Posterior vena cava (tissue), 2 donors: ENCODE data around the gene ARHGEF19. TPM values are rescaled to one million over a fixed set of nuclear protein-coding genes. Genes with fewer than 3 reads are reported as not detected.
"Not testable (repeated sequence)": the region's sequence is repeated elsewhere in the genome, so short reads cannot be mapped to it uniquely, and the experiment has no call there.

ENCODE experiments used
- DNase-seq: peaks from one replicate; pipeline ENCODE4 v3.0.0-alpha.2; 2020; ENCODE audit warnings: low spot score
- intact Hi-C, 2 donors: fragments of 100-400 bp; cut with DNase I; formaldehyde crosslinking; loops; one replicate each; pipeline versions ENCODE4 v1.14.1 to v1.14.2; 2022 to 2023
- total RNA-seq, 2 donors: library from RNA; stranded (reverse); fragmentation: NEBNext Ultra II Directional; extraction: Animal tissue kit (Norgen Biotek cat#: 25700); gene quantifications; one replicate each; pipeline ENCODE4 v1.2.1, GENCODE V29; 2021
- donor health status: DM: yes; HTN: yes; CAD: no.
- donor health status: DM: yes; HTN: yes; CAD: no.

Gene ARHGEF19
- total RNA-seq, 2 donors from 2014 or later = 4.7 to 5.5 TPM

DNA sequence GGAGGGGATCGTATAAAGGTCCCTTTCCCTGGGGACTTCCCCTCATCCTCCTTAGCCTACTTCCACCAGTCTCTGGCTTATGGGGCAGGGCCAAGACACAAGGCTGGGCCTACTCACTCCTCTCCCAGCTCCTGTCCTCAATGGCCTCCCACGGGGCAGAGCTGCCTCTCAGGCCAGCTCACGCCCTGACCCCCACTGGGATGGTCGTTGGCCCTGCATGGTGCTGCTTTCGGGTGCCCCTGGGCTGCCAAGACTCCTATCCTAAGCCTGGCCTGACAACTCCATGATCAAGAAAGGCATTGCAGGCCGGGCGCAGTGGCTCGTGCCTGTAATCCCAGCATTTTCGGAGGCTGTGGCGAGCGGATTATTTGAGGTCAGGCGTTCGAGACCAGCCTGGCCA is 18.3 kb upstream of the ARHGEF19 start:
- intact Hi-C loops = no loop called here
- no peak for DNase-seq

DNA sequence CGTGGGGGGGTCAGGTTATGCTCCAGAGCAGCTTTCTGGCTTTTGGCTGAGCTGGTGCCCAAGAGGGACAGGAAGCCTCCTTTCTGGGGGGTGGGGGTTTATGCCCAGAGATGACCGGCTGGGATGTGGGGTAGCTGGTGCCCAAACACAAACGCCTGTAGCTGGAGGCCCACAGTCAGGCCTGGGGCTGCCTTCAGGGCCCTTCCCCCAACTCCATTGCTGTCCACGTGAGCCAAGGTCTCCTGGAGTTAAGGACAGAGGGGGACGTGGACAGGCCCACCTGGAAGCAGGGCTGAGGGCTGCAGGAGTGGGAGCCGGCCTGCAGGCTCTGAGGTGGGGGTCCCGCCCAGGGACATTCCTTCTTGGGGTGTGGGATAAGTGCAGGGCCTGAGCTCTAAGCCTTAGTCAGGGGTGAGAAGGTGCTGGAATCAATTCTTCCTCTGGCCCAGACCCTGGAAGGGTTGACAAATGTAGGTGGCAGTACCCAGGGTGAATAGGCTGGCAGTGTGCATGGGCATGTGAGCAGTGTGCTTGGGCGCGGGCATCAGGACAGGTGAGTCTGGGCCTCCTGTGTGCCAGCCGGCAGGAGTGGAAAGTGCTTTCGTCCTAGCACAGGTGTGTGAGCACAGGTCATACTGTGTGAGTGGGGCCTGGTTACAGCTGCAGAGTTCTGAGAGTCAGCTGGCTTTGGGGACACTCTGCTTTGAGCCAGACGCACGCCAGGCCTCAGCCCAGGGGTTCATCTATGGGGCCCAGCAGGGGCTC is 17.7 kb upstream of the ARHGEF19 start:
- intact Hi-C loops = no loop called here
- DNase-seq = no peak

DNA sequence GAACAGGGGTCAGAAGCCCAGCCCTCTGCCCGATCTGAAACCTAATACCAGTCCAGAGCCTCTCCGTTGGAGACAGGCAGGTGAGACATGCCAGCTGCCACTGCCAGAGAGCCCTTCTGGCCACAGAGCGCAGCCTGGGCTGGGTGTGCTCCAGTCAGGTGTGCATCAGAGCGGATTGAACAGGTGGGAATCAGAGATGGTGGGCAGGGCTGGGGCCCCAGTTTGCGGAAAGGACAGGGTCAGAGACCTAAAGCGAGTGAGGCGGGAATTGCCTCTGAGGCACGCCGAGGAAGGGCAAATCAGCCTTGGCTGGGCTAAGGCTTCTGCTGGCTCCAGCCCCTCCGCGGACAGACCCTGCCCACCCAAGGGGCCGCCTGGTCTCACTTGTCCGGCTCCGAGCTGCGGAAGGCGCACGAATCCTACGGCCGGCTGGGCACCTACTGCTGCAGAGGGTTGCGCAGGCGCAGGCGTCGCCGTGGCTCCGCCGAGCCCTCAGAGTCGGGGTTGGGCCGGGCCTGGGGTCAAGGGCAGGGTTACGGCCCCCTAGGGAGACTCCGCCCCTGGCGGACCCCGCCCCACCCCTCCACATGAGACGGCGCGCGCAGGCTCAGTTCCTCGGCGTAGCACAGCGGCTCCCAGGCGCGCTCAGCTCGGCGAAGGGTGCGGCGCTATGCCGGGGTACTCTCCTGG is 14.2 kb upstream of the ARHGEF19 start:
- intact Hi-C loops = no loop called here
- DNase-seq = peak; percentile 74

DNA sequence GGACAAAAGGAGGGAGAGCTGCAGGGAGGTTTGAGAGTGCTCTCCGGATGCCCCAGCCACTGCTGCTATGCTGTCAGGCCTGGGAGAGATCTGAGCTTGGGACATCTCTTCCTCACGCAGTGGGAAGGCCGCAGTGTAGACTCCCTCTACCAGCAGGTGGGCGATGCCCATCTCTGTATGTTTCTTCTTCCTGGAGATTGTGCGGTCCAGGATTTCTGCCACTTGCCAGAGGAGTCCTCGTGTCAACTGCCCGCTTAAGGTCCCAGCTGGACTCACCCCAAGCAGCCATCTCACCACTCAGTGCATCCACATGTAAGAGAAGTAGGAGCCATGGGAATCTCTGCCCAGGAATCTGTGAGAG is 13.7 kb upstream of the ARHGEF19 start:
- intact Hi-C loops = no loop called here
- no peak for DNase-seq

DNA sequence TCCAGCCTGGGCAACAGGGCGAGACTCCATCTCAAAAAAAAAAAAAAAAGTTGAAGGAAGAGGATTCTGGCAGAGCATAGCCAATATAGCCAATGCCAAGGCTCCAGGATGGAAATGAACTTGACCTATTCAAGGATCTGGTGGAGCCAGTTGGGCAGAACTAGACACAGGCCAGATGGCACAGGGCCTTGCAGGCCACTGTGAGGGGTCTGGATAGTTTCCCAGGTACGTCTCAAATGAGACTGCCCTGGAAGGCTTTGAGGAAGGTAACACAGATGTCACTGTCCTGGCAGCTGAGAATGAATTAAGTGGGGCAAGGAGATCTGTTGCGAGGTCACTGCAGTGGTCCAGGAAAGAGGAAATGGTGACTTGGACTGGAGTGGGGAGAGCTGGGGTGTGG is 12.0 kb upstream of the ARHGEF19 start:
- intact Hi-C loops = no loop called here

DNA sequence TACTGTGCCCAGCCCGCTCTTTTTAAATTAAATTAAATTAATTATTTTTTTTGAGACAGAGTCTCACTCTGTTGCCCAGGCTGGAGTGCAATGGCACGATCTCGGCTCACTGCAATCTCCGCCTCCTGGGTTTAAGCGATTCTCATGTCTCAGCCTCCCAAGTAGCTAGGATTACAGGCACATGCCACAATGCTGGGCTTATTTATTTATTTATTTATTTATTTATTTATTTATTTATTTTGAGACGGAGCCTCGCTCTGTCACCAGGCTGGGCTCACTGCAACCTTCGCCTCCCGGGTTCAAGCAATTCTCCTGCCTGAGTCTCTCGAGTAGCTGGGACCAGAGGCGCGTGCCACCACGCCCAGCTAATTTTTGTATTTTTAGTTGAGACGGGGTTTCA is 10.3 kb upstream of the ARHGEF19 start:
- DNase-seq, intact Hi-C loops: not testable (repeated sequence)

More for the DNA sequence above, 12.0 kb upstream of the ARHGEF19 start:
- DNase-seq = no peak

DNA sequence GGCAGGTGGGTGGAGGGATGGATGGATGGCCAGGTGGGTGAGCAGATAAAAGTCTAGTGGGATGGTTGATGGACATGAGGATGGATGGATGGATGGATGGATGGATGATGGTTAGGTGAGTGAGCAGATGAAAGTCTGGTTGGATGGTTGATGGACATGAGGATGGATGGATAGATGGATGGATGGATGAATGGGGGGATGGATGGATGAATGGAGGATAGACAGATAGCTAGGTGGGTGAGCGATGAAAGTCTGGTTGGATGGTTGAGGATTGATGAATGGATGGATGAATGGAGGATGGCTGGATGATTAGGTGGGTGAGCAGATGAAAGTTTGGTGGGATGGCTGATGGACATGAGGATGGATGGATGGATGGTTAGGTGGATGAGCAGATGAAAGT is 9.0 kb upstream of the ARHGEF19 start:
- intact Hi-C loops = no loop called here
- DNase-seq = no peak

DNA sequence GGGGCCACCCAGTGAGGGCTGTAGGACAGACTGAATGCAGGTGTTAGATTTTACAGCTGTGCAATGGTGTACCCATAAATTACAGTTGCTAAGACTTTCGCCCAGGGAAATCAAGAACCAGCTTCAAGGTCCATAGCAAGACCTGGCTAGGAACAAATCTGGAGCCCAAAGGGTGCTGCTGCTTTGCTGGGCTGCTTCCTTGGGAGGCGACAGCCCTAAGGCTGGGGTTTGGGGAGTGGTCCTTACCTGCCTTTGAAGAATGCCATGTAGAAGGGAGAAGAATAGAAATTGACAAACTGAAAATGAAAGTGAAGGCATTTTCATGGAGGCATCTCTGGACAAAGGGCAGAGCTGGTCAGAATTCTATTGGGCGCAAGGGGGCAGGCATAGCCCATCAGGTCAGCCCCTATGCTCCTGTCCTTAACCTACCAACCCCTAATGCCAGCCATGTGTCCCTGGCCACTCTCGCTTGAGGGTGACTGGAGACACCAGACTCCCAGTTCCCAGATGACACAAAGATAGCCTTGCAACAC is 7.6 kb upstream of the ARHGEF19 start:
- intact Hi-C loops = no loop called here
- no peak for DNase-seq

DNA sequence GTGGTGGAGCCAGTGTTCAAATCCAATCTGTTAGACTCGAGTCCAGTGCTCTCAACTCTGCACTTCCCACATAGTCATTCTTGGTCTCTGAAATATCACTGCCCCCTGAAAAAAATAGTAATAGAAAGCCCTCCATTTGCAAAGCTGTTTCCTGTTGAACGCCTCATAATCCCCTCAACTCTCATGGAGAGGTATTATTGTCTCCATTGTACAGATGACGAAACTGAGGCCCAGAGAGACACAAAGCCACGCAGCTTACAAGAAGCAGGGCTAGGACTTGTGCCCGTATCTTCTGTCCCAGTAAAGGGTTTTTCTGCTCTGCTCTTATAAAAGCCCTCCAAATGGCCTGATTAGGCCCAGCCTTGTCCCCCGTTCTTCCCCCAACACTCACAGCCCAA is 6.2 kb upstream of the ARHGEF19 start:
- DNase-seq = no peak
- intact Hi-C loops = no loop called here

DNA sequence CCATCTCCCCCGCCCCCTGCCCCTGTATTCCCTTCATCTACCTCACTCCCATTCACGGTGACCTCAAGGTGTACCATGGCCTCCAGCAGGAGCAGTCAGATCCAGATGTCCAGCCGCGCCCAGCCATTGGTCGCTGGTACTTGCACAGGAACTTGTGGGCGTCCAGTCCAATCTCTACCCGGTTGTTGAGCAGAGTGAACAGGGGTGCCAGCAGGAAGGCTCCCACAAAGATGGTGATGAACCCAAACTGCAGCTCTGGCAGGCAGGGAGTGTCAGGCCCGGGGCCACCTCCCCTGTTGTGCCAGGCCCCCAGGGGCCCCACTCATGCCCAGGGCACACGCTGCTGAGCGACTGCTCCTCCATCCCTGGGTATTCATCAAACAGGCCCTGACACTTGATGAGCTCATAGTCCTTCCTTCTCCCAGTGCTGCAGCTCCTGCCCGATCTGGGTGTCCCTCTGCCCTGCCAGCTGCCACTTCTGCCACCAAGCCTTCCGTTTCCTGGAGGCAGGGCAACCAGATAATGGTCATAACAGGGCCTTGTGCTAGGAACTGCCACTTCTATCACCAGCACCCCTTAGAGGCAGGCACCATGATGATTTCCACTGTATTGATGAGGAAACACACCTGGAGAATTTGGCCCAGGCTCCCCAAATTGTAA is 5.7 kb upstream of the ARHGEF19 start:
- intact Hi-C loops = no loop called here
- DNase-seq = no peak

DNA sequence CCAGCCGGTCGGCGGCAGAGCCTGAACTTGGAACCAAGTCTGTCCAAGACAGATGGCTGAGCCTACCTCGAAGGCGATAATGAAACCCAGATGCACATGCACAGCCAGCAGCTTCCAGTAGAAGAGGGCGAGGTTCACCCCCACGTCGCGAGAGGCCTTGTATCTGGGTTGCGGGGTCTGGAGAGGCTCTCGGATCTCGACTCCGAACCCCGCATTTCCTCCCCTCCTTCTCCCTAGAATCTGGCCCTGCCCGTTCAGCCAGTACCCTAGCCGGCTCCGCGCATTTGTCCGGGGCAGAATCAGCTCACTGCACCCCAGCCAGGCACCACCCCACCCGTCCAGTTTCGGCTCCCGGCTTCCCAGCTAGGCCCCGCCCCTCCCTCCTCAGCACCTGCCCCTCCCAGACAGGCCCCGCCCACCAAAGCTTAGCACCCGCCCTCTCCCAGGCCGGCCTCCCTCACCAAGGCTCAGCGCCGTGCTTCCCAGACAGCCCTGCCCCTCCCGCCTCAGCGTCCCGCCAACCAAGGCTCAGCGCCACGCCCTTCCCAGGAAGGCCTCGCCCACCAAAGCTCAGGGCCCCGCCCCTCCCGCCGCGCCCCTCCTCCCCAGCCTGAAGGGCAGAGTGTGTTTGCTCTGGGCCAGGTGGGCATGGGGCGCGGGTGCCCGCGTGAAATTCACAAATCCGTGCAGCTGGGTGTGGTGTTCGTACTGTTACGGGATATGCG is 4.8 kb upstream of the ARHGEF19 start:
- peak; percentile 100 for DNase-seq
- intact Hi-C loops = no loop called here

DNA sequence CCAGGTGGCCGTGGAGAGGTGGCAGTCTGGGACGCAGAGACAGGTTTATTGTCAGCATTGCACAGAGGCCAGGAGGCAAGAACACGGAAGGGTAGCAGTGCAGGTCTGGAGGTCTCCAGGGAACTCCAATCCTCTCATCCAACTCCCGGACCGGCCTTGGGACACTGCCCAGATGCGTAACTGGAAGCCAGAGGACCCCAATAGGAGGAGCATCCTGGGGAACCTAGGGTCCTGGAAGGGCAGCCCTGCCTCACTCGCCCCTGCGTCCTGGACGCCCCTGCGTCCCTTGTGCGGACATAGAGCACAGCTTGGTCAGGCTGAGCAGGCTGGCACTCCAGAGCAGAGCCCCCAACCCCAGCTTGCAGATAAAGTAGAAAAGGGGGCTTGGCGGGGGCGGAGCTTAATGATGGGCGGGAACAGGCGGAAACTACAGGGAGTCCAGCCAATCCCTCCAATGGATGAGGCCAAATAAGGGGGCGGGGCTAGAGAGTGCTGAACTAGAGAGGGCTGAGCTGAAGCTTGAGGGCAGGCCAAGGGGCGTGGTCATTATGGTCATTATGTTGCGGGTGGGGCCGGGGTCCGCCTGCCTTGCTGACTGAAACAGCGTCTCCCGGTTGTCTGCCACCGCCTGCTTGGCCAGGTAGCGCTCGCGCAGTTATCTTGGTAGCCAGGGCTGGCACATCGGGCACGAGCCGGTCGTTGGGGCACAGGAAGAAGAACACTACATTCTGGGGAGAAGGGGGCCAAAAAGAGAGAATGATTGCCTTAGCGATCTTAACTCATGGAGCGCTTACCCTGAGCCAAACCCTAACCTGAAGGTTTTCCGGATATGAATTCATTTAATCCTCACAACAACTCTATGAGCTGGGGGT is 3.7 kb upstream of the ARHGEF19 start:
- intact Hi-C loops = no loop called here
- peak; percentile 95 for DNase-seq

DNA sequence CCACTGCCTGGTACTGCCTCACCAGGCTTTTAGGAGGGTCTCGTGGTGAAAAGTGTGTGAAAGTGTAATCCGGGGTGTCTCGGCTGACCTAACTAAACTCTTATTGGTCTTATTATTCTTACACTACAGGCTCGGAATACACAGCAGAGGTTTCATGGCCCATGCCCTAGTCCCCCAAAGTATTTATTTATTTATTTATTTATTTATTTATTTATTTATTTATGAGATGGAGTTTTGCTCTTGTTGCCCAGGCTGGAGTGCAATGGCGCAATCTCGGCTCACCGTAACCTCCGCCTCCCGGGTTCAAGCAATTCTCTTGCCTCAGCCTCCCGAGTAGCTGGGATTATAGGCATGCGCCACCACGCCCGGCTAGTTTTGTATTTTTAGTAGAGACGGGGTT is 2.8 kb upstream of the ARHGEF19 start:
- DNase-seq, intact Hi-C loops: not testable (repeated sequence)

DNA sequence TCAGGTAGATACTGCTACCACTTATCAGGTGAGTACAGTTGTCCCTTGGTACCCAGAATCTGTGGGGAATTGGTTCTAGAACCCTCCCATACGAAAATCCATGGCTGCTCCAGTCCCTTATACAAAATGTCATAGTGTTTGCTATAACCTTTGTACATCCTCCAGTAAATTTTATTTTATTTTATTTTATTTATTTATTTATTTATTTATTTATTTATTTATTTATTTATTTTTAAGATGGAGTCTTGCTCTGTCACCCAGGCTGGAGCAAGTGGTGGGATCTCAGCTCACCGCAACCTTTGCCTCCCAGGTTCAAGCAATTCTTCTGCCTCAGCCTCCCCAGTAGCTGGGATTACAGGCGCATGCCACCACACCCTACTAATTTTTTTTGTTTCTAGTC is 1.1 kb upstream of the ARHGEF19 start:
- intact Hi-C loops, DNase-seq: not testable (repeated sequence)

DNA sequence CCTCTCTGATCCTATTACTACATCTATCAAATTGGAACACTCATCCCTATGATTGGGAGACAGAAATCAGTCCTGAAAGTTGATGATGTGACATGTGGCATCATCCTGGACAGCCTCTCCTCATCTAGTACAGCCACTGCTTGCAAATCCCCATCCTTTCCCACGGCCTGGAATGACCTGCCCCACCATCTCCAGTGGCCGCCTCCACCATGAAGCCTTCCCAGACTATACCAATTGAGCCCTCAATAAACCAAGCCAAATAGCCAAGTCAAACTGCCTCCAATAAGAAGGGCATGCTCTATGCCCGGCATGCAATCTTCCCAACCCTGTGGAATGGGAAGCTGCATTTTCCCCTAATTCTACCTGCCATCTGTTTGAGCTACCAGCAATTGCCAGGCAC is 561 bp upstream of the ARHGEF19 start:
- intact Hi-C loops = no loop called here
- no peak for DNase-seq

DNA sequence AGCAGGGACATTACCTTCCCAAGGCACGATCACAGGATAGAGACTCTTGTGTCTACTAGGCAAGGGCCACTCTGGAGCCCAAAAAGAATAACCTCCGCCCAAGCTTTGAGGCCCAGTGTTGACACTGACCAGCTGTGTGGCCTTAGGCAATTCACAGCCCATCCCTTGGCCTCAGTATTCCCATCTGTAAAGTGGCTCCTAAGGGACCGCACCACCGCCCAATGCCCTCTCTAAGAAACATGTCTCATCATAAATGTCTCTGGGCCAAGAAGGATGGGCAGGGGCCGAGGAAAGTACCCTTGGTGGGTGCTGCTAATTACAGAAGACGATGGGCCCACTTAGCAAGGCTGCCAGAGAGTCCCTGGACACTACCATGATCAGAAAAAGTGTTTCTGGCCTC is 628 bp downstream of the ARHGEF19 start:
- intact Hi-C loops = no loop called here
- DNase-seq = peak; percentile 56

DNA sequence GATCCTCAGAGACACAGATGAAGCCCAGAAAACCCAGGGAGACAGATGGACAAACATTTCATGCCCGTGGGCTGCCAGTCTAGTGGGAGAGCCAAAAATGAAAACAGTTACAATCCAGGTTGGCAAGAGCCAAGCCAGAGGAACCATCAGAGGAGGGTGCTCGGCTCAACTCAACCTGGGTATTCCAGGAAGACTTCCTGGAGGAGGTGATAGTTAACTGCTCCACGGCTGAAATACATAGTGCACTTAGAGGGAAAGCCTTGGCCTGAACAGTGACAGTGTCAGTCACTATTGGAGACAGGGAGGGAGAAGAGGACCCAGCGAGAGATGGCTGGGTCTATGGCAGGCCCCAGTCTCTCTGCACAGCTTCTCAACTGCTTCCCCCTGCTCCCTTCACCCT is 1.9 kb downstream of the ARHGEF19 start:
- DNase-seq = no peak
- intact Hi-C loops = no loop called here

DNA sequence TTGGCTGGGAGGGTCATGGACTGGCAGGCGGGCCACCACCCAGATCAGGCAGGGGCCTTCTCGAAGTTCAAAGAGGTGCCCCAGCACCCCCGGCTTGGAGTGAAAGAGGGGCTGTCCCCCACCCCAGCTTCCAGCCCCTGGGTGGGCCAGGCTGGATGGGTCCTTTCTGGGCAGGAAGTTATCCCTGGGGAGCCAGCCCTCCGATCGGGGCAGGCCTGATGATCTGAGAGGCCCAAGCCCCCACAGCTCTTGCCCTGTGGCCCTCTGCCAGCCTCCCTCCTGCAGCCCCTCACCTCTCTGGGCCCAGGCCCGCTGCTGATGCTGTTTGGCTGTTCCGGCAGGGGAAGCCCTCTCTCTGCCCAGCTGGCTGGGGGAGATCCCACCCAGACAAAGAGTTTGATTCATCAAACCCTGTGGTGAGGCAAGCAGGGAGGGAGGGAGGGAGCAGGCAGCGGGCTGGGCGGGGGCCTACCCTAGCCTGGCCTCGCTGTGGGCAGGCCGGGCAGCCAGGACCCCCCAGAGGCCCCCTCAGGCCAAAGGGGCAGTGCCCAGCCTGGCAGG is 2.5 kb downstream of the ARHGEF19 start:
- intact Hi-C loops = loop anchor here (5.0 to 10.0 kb wide), 2 partner anchors 32 to 145 kb away; partner anchors contain the start of gene FBXO42 (in 1 of the 2)
- DNase-seq = peak; percentile 50
